Prostate gland (tissue), 2 donors: ENCODE measurements around the gene PTPRU.

ENCODE experiments used
- POLR2A ChIP-seq: fragments of 450-650 bp; IDR thresholded peaks from one replicate; pipeline ENCODE4 v1.6.1; 2016; ENCODE audit warnings: antibody characterized with exemption, mild to moderate bottlenecking
- POLR2AphosphoS5 ChIP-seq: sonication (generic); formaldehyde crosslinking; IDR thresholded peaks from one replicate; pipeline ENCODE4 v1.6.1; 2017; ENCODE audit warnings: antibody characterized with exemption
- TF ChIP-seq, protein P1 (sequence below), 4 experiments: fragments of 200-600 bp in 2 of 4; fragments of 450-650 bp in 2 of 4; sonication (generic) in 2 of 4; IDR thresholded peaks; 1 replicate in 3 of 4; 2 replicates in 1 of 4; pipeline ENCODE4 v1.5.1; 2016 to 2019; ENCODE audit warnings: antibody characterized with exemption in 4 of 4, mild to moderate bottlenecking in 2 of 4, moderate library complexity in 2 of 4

DNA sequence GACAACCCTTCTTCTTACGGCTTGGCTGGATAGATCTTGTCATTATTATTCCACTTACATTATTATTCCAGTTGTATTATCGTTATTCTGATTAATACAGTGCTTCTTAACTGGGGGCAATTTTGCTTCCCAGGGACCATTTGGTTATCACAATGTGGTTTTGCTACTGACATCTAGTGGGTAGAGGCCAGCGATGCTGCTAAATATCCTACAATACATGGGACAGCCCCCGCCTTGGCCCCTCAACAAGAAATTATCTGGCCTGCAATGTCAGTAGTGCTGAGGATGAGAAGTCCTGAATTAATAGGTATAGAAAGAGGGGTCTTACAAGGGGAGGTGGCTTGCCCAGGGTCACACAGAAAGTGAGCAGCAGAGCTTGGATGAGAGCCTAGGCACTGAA lies 105.6 kb downstream of the PTPRU start:
- TF ChIP-seq, protein P1, sequence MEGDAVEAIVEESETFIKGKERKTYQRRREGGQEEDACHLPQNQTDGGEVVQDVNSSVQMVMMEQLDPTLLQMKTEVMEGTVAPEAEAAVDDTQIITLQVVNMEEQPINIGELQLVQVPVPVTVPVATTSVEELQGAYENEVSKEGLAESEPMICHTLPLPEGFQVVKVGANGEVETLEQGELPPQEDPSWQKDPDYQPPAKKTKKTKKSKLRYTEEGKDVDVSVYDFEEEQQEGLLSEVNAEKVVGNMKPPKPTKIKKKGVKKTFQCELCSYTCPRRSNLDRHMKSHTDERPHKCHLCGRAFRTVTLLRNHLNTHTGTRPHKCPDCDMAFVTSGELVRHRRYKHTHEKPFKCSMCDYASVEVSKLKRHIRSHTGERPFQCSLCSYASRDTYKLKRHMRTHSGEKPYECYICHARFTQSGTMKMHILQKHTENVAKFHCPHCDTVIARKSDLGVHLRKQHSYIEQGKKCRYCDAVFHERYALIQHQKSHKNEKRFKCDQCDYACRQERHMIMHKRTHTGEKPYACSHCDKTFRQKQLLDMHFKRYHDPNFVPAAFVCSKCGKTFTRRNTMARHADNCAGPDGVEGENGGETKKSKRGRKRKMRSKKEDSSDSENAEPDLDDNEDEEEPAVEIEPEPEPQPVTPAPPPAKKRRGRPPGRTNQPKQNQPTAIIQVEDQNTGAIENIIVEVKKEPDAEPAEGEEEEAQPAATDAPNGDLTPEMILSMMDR (IDR thresholded peaks at IDR 0.05) = no peak
- no peak for TF ChIP-seq POLR2A
- TF ChIP-seq POLR2AphosphoS5 = no peak
